Tibial artery (tissue), 4 donors: ENCODE measurements around the gene OLFML1.

Experiments used
- DNase-seq, 2 donors: peaks; one replicate each; pipeline ENCODE4 v3.0.0-alpha.2; 2019
- H3K27ac ChIP-seq, 2 donors: fragments of 200-600 bp; sonication (generic) in 1 of 2; 1 replicate in 1 of 2; 2 replicates in 1 of 2; pipeline ENCODE4 v1.5.1; 2018 to 2019; ENCODE audit warnings: mild to moderate bottlenecking in 1 of 2
- H3K27me3 ChIP-seq, 2 donors: fragments of 200-600 bp; sonication (generic) in 1 of 2; one replicate each; pipeline versions ENCODE4 v1.5.1 to v1.6.0; 2016 to 2019
- H3K36me3 ChIP-seq, 3 donors: fragments of 200-600 bp; sonication (generic) in 2 of 3; one replicate each; pipeline ENCODE4 v1.5.1; 2016 to 2019; ENCODE audit warnings: mild to moderate bottlenecking in 2 of 3
- H3K4me1 ChIP-seq, 4 donors: fragments of 200-600 bp; sonication (generic) in 2 of 4; 1 replicate in 3 of 4; 2 replicates in 1 of 4; pipeline ENCODE4 v1.5.1; 2016 to 2019
- H3K4me3 ChIP-seq, 2 donors: fragments of 200-600 bp; sonication (generic) in 1 of 2; 1 replicate in 1 of 2; 2 replicates in 1 of 2; pipeline ENCODE4 v1.5.1; 2018 to 2019; ENCODE audit warnings: mild to moderate bottlenecking in 2 of 2
- H3K9me3 ChIP-seq, 3 donors: fragments of 200-600 bp; sonication (generic) in 1 of 3; one replicate each; pipeline ENCODE4 v1.5.1; 2016 to 2019
- intact Hi-C: fragments of 100-400 bp; cut with DNase I; formaldehyde crosslinking; loops from one replicate; pipeline ENCODE4 v1.15.0; 2023; ENCODE audit warnings: low total_unique reads
- TF ChIP-seq, protein P1 (sequence below), 2 experiments: fragments of 200-600 bp in 1 of 2; fragments of 450-650 bp in 1 of 2; IDR thresholded peaks; one replicate each; pipeline ENCODE4 v1.5.1; 2017 to 2019; ENCODE audit warnings: antibody characterized with exemption in 2 of 2, mild to moderate bottlenecking in 1 of 2, moderate library complexity in 1 of 2

The OLFML1 gene

GRCh38 chr11:7523416-7524210 is 38.3 kb downstream of the OLFML1 start:
- H3K27ac ChIP-seq = no peak overlapping the region
- no peak for DNase-seq
- H3K36me3 ChIP-seq = no peaks in the 10 kb centered on the region
- no peaks in the 10 kb centered on the region for H3K27me3 ChIP-seq
- TF ChIP-seq, protein P1, sequence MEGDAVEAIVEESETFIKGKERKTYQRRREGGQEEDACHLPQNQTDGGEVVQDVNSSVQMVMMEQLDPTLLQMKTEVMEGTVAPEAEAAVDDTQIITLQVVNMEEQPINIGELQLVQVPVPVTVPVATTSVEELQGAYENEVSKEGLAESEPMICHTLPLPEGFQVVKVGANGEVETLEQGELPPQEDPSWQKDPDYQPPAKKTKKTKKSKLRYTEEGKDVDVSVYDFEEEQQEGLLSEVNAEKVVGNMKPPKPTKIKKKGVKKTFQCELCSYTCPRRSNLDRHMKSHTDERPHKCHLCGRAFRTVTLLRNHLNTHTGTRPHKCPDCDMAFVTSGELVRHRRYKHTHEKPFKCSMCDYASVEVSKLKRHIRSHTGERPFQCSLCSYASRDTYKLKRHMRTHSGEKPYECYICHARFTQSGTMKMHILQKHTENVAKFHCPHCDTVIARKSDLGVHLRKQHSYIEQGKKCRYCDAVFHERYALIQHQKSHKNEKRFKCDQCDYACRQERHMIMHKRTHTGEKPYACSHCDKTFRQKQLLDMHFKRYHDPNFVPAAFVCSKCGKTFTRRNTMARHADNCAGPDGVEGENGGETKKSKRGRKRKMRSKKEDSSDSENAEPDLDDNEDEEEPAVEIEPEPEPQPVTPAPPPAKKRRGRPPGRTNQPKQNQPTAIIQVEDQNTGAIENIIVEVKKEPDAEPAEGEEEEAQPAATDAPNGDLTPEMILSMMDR (IDR thresholded peaks at IDR 0.05) = no peak
- H3K9me3 ChIP-seq = no peaks in the 10 kb centered on the region
- intact Hi-C loops = no loop called here
- H3K4me1 ChIP-seq = peaks cover 0 to 7% (median 3%) of the 10 kb centered on the region in 4 donors
- no peak overlapping the region for H3K4me3 ChIP-seq

DNA sequence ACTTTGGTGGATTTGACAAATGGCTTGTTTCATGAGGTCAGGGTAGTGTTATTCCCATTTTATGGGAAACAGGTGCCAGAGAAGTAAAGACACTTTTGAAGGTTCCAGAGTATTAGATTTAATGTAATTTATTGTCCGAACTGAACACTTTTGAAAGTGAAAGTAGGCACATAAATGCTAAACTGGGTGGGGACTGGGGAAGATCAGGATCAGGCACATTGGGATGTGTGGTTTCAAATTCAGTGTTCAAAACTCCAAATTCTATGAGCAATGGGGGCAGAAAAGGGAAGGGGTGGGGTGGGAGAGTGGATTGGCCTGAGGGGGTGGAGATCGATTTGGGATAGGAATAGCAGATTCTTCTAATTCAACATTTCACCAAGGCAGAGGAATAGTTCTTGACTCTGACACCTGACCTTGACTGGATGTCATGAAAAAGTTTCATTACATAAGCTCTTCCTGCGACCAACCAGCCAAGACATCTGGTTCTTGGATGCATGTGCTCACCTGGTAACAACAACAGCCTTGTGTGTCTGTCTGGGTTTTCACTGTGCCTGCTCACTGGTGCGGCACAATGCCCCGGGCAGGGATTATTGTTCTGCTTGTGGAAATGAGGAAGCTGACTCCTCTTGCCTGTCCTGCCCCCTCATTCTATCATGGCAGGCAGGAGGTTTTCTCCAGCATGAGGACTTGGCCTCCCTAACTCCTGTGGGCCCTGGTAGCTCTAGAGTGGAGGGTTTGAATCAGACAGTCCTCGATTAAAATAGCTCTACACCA is 39.3 kb downstream of the OLFML1 start:
- H3K9me3 ChIP-seq = no peaks in the 10 kb centered on the region
- H3K36me3 ChIP-seq = no peaks in the 10 kb centered on the region
- no peak for DNase-seq
- H3K4me3 ChIP-seq = no peak overlapping the region
- intact Hi-C loops = no loop called here
- H3K4me1 ChIP-seq = peaks cover 0 to 7% (median 3%) of the 10 kb centered on the region in 4 donors
- no peaks in the 10 kb centered on the region for H3K27me3 ChIP-seq
- H3K27ac ChIP-seq = no peak overlapping the region
- TF ChIP-seq, protein P1 (IDR thresholded peaks at IDR 0.05) = no peak

DNA sequence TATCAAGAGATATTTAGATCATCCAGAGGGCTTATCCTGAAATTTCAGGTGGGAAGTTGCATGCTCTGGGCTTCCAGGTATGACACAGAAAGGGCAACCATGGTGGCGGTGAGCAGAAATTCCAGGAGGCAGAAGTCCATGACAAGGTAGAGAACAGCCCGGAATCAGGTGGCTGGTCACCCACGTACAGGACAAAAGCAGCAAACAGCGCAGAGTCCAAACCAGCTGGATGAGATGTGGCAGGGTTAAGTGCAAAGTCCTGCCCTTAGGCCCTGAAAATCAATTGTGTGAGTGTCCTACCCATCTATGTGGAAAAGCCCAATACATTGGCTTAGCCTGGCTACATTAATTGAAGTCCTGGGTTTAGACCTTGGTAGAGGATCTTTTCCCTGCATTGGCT is 40.1 kb downstream of the OLFML1 start:
- no peaks in the 10 kb centered on the region for H3K27me3 ChIP-seq
- H3K36me3 ChIP-seq = no peaks in the 10 kb centered on the region
- no peak overlapping the region for H3K4me3 ChIP-seq
- H3K27ac ChIP-seq = no peak overlapping the region
- intact Hi-C loops = no loop called here
- no peaks in the 10 kb centered on the region for H3K9me3 ChIP-seq
- DNase-seq = no peak
- TF ChIP-seq, protein P1 (IDR thresholded peaks at IDR 0.05) = no peak
- H3K4me1 ChIP-seq = peaks cover 0 to 7% (median 3%) of the 10 kb centered on the region in 4 donors

DNA sequence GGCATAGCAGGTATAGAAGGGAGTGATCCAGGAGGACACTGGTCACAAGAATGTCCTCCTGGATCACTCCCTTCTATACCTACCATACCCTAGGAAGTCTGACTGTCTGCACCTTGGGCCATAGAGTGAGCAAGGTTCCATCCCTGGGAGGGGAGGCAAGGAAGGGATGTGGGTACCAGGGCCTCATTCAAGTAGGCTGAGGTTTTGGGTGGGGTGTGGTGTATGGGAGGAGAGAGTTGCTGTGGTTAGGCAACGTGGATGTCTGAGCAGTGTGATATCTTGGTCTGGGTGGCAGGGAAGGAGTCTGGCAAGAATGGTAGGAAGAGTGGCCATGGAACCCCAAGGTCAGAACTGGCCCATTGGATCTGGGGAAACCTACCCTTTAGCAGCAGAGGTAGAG is 41.7 kb downstream of the OLFML1 start:
- Histone ChIP-seq H3K27me3 (no peaks in the 10 kb centered on the region), H3K4me3 (no peak overlapping the region), H3K27ac (no peak overlapping the region), H3K4me1 (peaks cover 0 to 7% (median 3%) of the 10 kb centered on the region in 4 donors), H3K36me3 (no peaks in the 10 kb centered on the region), H3K9me3 (no peaks in the 10 kb centered on the region)
- no peak for DNase-seq
- intact Hi-C loops = no loop called here
- TF ChIP-seq, protein P1 (IDR thresholded peaks at IDR 0.05) = no peak

GRCh38 chr11:7528514-7529049 is 43.3 kb downstream of the OLFML1 start:
- Histone ChIP-seq H3K4me3 (no peak overlapping the region), H3K27me3 (no peaks in the 10 kb centered on the region), H3K4me1 (peaks cover 0 to 6% (median 2%) of the 10 kb centered on the region in 4 donors), H3K27ac (no peak overlapping the region), H3K36me3 (no peaks in the 10 kb centered on the region), H3K9me3 (no peaks in the 10 kb centered on the region)
- intact Hi-C loops = no loop called here
- DNase-seq = no peak
- TF ChIP-seq, protein P1 (IDR thresholded peaks at IDR 0.05) = no peak
